NCI-H526 treated with DMSO at 0.1 percent for 48 hours (cell line): ENCODE data around the gene TICAM1.
A peak's percentile ranks its signal among the peaks of the same experiment; 100 is the strongest.
"Not testable (repeated sequence)": the region's sequence is repeated elsewhere in the genome, so short reads cannot be mapped to it uniquely, and the experiment has no call there.

Experiments used
- DNase-seq: peaks from one replicate; lab custom pipeline; 2025; lab: John Stamatoyannopoulos, UW

TICAM1 gene

GRCh38 chr19:4831304-4831978, at the start of gene TICAM1:
Gene TICAM1, minus strand, starts transcription at chr19:4831712. Its CDS starts 13,335 bp downstream, at chr19:4818377.
- no peak for DNase-seq

GRCh38 chr19:4879041-4879440, 47.5 kb upstream of the TICAM1 start:
- no peak for DNase-seq

GRCh38 chr19:4878491-4878968, 47.0 kb upstream of the TICAM1 start:
- no peak for DNase-seq

- no peak for DNase-seq
Observed at GRCh38 chr19:4877753-4878490, 46.4 kb upstream of the TICAM1 start.

- DNase-seq: no peak
Observed at GRCh38 chr19:4873930-4874329, 42.4 kb upstream of the TICAM1 start.

GRCh38 chr19:4871711-4872110, 40.2 kb upstream of the TICAM1 start:
- DNase-seq: no peak

GRCh38 chr19:4870025-4870700, 38.7 kb upstream of the TICAM1 start:
- no peak for DNase-seq

GRCh38 chr19:4868286-4868834, 36.8 kb upstream of the TICAM1 start:
- DNase-seq: no peak

- peak; percentile 9 for DNase-seq
Observed at GRCh38 chr19:4867534-4868285, 36.2 kb upstream of the TICAM1 start, which contains the start of gene PLIN3. Gene PLIN3, minus strand, starts transcription at chr19:4867667. Its CDS starts 6,273 bp downstream, at chr19:4861394.

GRCh38 chr19:4866595-4867424, 35.3 kb upstream of the TICAM1 start:
- DNase-seq: no peak

- peak; percentile 11 for DNase-seq
Observed at GRCh38 chr19:4861147-4861546, 29.6 kb upstream of the TICAM1 start.

- no peak for DNase-seq
Observed at GRCh38 chr19:4859697-4860096, 28.2 kb upstream of the TICAM1 start.

- not testable (repeated sequence) for DNase-seq
Observed at GRCh38 chr19:4856468-4856867, 25.0 kb upstream of the TICAM1 start.

- not testable (repeated sequence) for DNase-seq
Observed at GRCh38 chr19:4853506-4853905, 22.0 kb upstream of the TICAM1 start.

GRCh38 chr19:4852484-4852883, 21.0 kb upstream of the TICAM1 start:
- no peak for DNase-seq

- DNase-seq: no peak
Observed at GRCh38 chr19:4851551-4852290, 20.2 kb upstream of the TICAM1 start.

- no peak for DNase-seq
Observed at GRCh38 chr19:4849019-4849418, 17.5 kb upstream of the TICAM1 start.

- DNase-seq: no peak
Observed at GRCh38 chr19:4847190-4847973, 15.9 kb upstream of the TICAM1 start.

GRCh38 chr19:4845975-4846374, 14.5 kb upstream of the TICAM1 start:
- not testable (repeated sequence) for DNase-seq
